DMS79 (cell line): Measurements from ENCODE around the gene PSIP1.
A peak's percentile ranks its signal among the peaks of the same experiment; 100 is the strongest.
"Not testable (repeated sequence)": the region's sequence is repeated elsewhere in the genome, so short reads cannot be mapped to it uniquely, and the experiment has no call there.

Experiments used
- DNase-seq: peaks from one replicate; lab custom pipeline; 2025; lab: John Stamatoyannopoulos, UW

The PSIP1 gene

DNA sequence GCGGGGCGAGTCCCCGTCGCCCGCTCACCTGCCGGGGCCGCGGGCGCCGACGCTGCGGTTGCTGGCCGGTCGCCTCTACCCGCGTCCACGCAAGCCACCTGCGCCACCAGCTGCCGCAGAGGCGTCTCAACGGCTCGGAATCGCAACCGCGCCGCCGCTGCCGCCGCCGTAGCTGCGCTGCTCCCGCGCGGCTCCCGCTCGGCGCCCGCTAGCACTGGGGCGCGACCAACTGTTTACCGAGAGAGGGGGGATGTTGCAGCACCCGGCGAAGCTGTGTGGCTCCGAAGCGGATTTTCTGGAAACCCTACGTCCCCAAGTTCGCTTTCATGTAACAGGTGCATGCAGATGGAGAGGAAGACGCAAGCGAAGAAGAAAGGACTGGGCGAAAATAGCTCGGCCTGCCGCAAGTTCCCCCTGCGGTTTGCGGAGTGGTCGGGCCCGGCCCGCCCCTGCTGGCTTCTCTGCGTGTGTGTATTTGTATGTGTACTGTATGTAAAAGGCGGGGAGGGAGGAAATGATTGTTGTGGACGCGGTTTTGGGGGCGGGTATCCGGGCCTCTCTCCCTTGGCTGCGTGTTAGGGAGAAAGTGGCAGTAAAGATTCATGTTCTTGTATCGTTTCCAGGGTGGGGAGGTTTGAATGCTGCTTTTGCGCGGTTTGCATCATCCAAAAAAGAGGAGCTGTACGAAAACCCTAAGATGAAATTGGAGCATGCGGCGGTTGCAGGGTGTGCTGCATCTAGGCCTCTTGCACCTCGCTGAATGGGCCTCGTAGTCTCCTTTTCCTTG, at the start of gene PSIP1:
Gene PSIP1, minus strand, starts transcription at position 182 of the 787 bp plus-strand sequence. CDS start 782 bp downstream, outside the sequence.
- DNase-seq = peak; percentile 83

DNA sequence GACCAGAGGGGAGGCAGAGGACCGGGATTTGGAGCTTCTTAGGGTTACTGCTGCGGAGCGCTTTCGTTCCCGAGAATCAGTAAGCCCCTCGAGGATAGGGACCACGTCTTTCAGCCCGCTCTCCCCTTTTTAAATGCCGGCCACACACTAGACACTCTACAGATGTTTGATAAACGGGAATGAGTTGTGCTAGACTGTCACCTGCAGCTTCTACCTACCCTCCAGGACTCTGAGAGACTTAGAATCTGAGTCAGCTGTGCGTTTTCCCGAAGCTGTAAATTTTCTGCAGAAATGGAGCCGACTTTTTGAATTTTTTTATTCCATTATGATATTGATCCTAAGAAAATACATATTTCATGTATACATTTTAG, 42.7 kb upstream of the PSIP1 start:
- DNase-seq = peak; percentile 62

DNA sequence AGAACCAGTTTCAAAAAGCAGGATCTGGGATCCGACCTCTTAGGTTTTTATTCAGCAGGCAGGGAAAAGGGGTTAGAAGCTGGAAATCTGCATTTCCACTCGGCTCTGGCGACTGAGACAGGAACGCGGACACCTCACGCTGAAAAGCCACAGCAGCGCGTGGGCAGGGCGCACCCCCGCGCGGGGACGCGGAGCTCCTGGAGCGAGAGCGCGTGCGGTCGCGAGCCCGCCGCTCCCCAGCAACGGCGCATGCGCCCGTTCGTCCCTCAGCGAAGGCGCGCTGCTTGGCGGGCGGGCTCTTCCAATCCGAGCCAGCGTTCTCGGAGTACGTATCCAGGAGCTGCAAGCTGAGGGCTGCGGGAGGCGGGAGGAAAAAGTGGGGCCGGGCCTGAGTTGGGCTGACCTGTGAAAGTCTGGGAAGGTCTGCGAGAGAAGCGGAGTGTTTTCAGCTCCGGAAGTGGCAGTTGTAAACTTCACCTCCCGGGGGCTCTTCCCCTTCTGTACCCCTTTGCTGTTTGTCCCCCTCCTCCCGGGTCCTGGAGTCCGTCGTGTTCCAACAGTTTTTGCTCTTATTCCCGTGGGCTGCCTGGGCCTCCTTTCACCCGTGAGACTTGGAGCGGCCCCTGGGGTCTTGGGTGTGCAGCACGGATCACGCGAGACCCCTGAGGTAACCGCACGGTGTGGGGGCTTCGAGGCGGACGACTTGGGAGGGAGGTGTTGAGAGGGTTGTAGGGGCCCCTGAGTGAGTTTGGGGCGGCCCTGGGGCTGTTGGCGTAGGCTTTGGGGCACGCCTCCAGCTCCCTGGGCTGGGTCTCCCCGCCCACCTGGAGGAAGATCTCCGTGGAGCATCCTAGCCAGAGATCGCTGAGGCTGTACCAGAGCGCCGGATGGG, 42.1 kb upstream of the PSIP1 start, which contains the start of gene CCDC171:
Gene CCDC171, plus strand, starts transcription at position 408 of the 892 bp plus-strand sequence. CDS start 11,046 bp downstream, outside the sequence.
- DNase-seq = peak; percentile 96

GRCh38 chr9:15549611-15550010, 38.8 kb upstream of the PSIP1 start:
- no peak for DNase-seq

DNA sequence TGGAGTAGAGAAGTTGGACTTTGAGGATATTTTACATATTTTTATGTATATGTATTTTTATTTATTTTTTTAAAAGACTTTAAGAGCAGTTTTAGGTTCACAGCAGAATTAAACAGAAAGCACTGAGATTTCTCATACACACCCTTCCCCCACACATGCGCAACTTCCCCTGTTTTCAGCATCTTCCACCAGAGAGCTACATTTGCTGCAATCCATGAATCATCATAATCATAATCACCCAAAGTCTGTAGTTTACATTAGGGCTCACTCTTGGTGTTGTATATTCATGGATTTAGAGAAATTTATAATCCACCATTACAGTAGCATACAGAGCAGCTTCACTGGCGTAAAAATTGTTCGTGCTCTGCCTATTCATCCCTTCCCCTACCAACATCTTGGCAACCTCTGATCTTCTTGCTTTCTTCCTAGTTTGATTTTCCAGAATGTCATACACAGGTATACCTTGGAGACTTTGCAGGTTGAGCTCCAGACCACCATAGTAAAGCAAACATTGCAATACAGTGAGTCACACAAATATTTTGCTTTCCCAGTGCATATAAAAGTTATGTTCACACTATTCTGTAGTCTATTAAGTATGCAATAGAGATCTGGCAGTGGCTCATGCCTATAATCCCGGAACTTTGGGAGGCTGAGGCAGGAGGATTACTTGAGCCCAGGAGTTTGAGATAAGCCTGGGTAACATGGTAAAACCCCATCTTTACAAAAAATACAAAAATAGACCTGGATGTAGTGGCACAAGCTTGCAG, 32.5 kb upstream of the PSIP1 start:
- DNase-seq = no peak

GRCh38 chr9:15542624-15543023, 31.9 kb upstream of the PSIP1 start:
- DNase-seq = no peak

DNA sequence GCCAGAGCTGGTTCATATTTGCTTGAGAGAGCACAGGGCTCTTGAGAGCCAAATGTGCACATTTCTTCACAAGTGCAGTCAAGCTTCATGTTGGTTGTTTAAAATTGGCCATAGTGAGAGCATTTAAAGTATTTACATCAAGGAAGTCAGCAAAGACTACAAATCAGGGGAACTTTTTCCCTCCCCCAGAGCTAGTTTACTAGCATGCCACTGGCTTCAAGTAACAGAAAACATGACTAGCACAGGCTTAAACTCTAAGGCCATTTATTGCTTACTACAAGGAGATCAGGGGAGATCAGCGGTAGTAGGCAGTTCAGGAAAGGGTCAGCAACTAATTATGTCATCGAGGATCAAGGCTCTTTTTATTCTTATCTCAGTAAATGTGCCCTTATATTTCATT, 31.1 kb upstream of the PSIP1 start:
- DNase-seq = no peak

- no peak for DNase-seq
Observed at GRCh38 chr9:15531380-15531779, 20.6 kb upstream of the PSIP1 start.

DNA sequence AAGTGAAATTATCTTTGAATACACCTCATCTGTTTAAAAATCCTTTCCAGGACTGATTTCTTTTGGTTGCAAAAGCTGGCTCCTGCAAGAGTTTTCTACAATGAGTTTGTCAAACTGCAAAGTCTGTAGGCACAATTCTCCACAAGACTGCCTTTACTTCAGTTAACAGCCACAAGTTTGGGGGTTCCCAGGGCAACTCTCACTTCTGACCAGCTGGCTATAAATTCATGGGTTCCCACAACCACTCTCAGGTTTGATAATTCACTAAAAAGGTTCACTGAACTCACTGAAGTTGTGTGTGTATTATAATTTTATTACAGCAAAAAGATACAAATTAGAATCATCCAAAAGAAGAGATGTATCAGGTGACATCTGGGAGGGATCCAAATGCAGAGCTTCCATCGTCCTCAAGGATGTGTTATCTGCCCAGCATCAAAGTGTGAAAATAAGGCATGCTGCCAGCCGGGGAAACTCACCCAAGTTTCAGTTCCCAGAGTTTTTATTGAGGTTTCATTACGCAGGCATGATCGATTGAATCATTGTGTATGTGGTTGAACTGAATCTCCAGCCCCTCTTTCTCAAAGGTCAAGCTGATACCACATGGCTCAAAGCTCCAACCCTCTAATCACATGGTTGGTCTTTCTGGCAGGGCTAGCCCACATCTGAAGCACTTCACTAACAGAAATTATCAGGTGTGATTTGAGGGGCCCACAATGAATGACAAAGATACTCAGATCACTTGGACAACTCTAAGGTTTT, 19.0 kb upstream of the PSIP1 start:
- DNase-seq = no peak

- not testable (repeated sequence) for DNase-seq
Observed at GRCh38 chr9:15527035-15527434, 16.3 kb upstream of the PSIP1 start.

DNA sequence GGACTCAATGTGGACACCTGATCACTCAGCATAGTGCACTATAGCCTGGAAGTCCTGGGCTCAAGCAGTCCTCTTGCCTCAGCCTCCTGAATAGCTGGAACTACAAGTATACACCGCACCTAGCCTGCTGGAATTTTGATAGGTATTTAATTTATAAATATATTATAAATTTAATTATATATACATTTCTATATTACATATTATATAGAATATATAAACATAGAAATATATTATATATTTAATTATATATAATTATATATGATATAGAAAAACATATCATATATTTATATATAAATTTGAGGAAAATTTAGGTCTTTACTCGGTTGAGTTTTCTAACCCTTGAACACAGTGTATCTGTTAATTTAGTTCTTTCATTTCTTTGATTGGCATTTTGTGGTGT, 15.2 kb upstream of the PSIP1 start:
- no peak for DNase-seq

DNA sequence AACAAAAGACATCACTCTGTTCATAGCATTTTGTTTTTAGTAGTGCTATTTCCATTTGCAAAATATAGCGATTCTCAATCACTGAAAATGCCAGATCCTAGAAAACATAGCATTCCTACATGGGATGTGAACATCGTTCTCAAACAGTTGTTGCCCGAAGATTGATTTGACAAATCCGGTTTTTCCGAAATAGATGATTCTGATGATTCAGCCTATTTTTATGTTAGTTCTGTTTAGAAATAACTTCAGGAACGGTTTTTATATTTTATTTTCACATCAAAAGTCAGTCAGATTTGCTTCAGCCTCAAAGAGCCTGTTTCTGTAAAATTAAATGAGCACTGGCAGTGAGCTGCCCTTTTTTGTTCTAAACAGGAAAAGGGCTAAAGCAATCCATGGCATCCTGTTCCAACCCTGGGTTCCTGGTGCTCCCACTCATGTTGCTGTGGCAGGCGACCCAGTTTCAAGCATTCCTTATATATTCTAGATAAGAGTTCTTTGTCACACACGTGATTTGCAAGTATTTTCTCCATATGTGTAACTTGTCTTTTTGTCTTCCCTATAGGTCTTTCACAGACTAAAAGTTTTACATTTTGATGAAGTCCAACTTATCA, 14.2 kb upstream of the PSIP1 start:
- DNase-seq = no peak

- no peak for DNase-seq
Observed at GRCh38 chr9:15522130-15522755, 11.5 kb upstream of the PSIP1 start.

DNA sequence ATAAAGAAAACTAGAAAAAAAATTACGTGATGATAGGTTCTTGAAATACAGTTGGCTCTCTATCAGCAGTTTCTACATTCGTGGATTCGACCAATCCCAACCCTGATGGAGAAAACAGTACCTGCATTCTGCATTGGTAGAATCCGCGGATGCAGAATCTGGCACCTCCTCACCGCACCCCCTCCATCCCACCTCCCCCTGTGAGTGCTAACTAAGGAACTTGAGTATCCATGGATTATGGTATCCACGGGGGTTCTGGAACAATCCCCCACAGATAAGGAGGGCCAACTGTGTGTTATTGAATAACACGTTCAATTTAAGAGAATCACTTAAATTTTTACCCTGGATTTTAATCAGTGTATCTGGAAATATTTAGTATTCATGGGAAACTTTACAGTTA, 10.5 kb upstream of the PSIP1 start:
- no peak for DNase-seq

DNA sequence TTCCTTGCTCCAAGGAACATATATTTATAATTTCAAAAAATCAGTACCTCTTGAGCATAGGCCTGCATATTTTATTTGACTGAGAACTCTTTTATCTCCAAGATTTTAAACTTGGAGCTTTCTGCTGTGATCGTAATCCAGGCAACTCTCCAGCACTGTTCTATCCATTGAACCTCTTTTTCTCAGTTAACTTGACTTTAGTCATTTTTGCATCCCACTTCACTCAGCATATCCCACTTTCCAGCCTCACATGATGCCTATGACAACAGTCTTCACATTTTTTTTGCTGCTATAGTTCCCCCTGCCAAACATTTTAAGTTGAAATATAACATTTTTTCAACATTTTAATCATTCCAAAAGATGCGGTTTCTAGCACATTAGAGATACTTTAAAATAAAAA, 9.1 kb upstream of the PSIP1 start:
- DNase-seq = no peak

DNA sequence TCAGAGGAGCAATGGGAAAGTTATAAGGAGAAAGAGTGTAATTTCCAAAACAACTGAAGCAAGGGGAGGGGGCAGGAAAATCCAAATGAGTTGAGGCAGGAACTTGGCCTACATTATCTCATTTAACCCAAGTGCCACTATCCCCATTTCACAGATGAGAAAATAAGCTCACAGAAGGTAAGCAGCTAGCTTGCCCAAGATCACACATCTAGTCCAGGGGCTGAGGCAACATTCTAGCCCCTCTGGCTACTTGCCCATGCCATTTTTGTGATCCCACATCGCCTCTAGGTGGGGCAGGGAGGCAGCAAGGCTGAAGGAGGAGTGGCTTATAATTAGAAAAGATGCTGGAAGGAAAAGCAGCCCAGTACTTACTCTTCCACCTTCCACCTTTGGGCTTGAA, 2.6 kb upstream of the PSIP1 start:
- no peak for DNase-seq

- DNase-seq = no peak
Observed at GRCh38 chr9:15512889-15513288, 2.1 kb upstream of the PSIP1 start.

DNA sequence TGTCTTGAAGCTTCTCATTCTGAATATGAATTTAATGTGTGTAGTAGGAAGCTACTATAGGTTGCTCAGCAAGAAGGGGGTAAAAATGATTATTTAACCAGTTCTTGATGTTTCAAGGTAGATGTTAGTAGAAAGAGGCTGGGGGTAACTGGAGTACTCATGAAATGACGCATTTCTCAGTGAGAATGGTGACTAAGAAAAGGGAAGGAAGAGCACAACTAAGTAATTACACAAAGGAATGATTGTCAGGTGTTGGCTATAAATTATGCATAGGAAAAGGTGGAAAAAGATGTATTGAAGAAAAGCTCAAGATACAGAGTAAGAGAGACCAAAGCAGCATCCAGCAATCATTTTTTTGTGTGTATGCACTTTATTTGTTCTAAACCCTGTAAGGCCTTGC, 1.4 kb upstream of the PSIP1 start:
- DNase-seq = no peak

- DNase-seq = peak; percentile 29
Observed at GRCh38 chr9:15509931-15510788, 610 bp downstream of the PSIP1 start.

GRCh38 chr9:15505921-15506320, 4.8 kb downstream of the PSIP1 start:
- no peak for DNase-seq
